ENCODE data around the gene TCEANC2.

TCEANC2 gene

DNA sequence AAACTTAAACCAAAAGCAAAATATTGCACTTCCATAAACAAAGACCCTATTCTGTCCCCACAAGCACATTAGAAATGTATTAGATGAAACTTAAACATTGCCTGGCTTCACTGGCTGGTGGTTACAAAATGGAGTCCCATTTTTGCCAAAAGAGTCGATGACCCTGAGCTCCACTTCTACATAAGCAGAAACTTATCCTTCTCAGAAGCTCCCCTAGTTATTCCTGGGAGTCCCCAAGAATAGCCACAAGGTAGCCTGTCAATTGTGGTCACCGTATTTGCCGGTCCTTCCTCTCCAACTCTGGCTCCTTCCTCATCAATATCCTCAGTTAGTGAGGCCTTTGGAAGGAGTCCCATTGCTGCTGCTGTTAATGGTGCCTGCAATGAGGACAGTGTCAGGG is 62.1 kb downstream of the TCEANC2 start:
- no peak for DNase-seq

- DNase-seq = no peak
Observed at GRCh38 chr1:54117815-54118563, 64.6 kb downstream of the TCEANC2 start.

- no peak for DNase-seq
Observed at GRCh38 chr1:54118704-54119103, 65.3 kb downstream of the TCEANC2 start.

DNA sequence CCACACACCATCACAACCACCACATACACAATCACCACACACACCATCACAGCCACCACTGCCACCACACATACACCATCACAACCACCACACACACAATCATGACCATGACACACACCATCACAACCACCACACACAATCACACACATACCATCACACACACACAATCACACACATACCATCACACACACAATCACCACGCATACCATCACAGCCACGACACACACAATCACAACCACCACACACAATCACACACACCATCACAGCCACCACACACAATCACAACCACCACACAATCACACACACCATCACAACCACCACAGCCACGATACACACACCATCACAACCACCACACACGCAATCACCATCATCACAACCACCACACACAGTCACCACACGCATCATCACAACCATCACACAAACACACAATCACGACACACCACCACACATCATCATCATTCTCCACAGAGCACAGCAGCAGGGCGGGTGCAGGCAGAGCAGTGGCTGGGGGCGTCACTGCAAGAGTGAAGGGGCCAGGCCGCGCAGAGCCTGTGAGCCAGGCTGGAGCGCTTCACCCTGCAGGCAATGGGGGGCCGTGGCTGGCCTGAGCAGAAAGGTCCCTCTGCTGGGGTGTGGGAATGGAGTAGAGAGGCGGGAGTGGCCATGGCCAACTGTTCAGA is 66.8 kb downstream of the TCEANC2 start:
- DNase-seq = no peak

DNA sequence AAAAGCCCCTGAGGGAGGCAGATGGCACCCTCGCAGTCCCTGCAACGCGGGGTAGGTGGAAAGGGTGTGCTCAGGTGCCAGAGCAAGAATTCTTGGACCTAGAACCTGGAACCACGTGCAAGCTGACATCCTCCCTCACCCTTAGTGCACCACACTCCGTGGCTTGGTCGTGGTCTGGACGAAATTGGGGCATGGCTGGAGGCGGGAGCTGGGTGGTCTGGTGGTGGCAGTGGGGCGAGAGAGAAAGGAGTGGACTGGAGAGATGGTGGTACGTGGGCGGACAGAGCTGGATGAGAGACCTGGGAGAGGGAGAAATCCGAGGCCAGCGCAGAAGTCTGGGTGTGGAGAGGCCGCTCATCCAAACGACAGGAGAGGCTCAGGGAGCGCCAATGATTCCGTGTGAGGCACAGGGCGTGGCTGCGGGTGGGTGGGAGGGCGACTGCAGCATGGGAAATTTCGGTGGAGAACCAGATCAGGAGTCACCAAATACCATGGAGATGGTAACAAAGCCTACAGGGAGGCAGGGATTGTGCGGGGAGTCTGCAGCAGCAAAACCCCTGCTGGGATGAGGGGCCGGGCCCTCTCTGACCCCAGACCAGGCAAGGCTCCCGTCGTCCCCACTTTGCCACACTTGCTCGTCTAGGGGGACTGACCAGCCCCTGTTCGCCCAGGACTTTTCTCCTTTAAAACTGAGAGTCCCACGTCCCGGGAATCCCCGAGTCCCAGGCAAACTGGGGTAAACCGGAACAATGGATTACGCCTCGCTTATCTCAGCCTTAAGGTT is 67.5 kb downstream of the TCEANC2 start:
- no peak for DNase-seq

- peak; percentile 66 to 83 (median 72) for DNase-seq
Observed at GRCh38 chr1:54121482-54122134, 68.2 kb downstream of the TCEANC2 start.

- DNase-seq = no peak
Observed at GRCh38 chr1:54122135-54122751, 68.8 kb downstream of the TCEANC2 start.

GRCh38 chr1:54122992-54123391 is 69.6 kb downstream of the TCEANC2 start:
- DNase-seq = no peak

- no peak for DNase-seq
Observed at GRCh38 chr1:54124472-54124871, 71.1 kb downstream of the TCEANC2 start.

DNA sequence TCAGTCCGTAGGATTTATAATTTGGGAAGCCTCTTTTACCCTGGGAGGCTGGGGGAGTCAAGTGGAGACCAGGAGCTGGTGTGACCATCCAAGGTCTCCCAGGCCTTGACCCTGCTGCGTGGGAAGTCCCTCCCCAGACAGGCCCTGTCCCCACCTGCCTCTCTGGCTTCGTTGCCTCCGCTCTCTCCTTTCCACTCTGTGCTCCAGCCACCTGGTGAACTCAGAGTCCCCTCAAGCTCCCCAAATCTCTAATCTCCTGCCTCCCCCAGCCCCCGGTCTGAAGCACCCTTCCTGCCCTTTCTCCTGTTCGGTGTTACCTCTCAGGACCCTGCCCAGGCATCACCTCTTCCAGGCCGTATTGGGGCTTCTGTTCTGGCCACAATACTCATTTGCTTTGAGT is 71.5 kb downstream of the TCEANC2 start:
- DNase-seq = no peak

GRCh38 chr1:54125386-54126070 is 72.1 kb downstream of the TCEANC2 start:
- DNase-seq = peak; percentile 51 to 80 (median 65)

GRCh38 chr1:54126271-54126815 is 72.9 kb downstream of the TCEANC2 start:
- no peak for DNase-seq

DNA sequence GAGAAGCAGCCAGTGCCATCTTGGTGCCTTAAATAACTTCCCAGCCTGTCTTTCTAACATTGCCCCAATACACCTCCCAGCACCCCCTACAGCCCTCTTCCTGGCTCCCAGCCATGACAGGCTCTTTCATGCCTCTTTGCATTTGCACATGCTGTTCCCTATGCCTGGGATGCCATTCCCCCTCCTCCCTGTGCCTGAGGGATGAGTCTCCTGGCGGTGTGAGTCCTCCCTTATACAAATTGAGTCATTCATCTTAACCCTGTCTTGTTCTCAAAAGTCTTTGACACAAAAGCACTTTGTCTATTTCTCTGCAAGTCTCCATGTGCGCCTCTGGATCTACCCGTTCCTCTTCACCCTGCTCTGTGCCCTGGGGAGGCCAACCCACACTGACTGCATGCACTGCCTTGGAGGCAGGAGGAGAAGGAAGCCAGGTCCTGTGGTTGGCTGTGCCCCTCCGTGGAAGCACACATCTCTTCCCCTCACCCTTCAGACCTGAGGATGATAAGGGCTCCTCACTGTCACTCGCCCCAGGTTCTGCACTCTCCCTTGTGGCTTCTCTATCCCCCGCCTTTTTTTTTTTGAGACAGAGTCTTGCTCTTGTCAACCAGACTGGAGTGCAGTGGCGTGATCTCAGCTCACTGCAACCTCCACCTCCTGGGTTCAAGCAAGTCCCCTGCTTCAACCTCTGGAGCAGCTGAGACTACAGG is 74.3 kb downstream of the TCEANC2 start:
- DNase-seq = peak in 1 of 4 experiments; percentile 14

GRCh38 chr1:54129858-54130257 is 76.5 kb downstream of the TCEANC2 start:
- DNase-seq = no peak

GRCh38 chr1:54131419-54131818 is 78.0 kb downstream of the TCEANC2 start:
- DNase-seq = no peak

DNA sequence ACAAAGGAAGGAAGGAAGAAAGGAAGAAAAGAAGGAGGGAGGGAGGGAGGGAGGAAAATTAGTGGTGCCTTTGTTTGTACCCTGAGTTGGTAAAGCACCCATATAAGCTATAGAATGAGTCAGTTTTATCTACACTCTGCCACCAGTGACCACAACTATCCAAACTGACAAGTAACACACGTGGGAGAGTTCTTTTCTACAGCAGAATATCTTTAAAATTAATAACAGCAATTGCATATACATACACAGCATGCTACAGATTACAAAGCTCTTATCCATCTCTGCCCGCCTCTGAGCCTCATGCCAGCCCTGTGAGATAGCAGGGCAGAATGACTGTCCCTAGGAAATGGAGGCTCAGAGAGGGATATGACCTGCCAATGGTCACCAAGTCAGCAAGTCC is 79.1 kb downstream of the TCEANC2 start:
- DNase-seq = no peak

GRCh38 chr1:54134295-54134694 is 80.9 kb downstream of the TCEANC2 start:
- no peak for DNase-seq

GRCh38 chr1:54135436-54136120 is 82.2 kb downstream of the TCEANC2 start:
- no peak for DNase-seq

GRCh38 chr1:54136269-54136896 is 83.0 kb downstream of the TCEANC2 start:
- DNase-seq = no peak
